WI38 (cell line): ENCODE measurements around the gene PGS1.

Experiments used
- H3K4me3 ChIP-seq: 2 replicates; pipeline ENCODE4 v1.5.1; 2011; ENCODE audit warnings: low read depth, mild to moderate bottlenecking, control low read depth, low read length
- TF ChIP-seq, protein P1 (sequence below): IDR thresholded peaks from 2 replicates; pipeline ENCODE4 v1.5.1; 2012; ENCODE audit warnings: low read depth, mild to moderate bottlenecking, control low read depth, low read length

PGS1 gene

DNA sequence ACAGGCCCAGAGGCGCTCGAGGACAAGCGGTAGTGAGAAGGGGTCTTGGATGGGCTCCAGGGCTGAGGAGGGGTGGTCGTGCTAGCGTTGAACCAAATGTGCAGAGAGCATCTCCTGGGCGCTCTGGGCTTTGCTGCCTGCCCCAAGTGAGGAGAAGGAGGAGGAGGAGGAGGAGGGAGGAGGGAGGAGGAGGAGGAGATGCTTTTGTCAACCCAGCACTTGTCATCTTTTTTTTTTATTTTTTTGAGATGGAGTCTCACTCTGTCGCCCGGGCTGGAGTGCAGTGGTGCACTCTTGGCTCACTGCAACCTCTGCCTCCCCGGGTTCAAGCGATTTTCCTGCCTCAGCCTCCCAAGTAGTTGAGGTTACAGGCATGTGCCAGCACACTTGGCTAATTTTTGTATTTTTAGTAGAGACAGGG is 59.8 kb downstream of the PGS1 start:
- TF ChIP-seq, protein P1, sequence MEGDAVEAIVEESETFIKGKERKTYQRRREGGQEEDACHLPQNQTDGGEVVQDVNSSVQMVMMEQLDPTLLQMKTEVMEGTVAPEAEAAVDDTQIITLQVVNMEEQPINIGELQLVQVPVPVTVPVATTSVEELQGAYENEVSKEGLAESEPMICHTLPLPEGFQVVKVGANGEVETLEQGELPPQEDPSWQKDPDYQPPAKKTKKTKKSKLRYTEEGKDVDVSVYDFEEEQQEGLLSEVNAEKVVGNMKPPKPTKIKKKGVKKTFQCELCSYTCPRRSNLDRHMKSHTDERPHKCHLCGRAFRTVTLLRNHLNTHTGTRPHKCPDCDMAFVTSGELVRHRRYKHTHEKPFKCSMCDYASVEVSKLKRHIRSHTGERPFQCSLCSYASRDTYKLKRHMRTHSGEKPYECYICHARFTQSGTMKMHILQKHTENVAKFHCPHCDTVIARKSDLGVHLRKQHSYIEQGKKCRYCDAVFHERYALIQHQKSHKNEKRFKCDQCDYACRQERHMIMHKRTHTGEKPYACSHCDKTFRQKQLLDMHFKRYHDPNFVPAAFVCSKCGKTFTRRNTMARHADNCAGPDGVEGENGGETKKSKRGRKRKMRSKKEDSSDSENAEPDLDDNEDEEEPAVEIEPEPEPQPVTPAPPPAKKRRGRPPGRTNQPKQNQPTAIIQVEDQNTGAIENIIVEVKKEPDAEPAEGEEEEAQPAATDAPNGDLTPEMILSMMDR = no peak
- no peak overlapping the region for H3K4me3 ChIP-seq

DNA sequence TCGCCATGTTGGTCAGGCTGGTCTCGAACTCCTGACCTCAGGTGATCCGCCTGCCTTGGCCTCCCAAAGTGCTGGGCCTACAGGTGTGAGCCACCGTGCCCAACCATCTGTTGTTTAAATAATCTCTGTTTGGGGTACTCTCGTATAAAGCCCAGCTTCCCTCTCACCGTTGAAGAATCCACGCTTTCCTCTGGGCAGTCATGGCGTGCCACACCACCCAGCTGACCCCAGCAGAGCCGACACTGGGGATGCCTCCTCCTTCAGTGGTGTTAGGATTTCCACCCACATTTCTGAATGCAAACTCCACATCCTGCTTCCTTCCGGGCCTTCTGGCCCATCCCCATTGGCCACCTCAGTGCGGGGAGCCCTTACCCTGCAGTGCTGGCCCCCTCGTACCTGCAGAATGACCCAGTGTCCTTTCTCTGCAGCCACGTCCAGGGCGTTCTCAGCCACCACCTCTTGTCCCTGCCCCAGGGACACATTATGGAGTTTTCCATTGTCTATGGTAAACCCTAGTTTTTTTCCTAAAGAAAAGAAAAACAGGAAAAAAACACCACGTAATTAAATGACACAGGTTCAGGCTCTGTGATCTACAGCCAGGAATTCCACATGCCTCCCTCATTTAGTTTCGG is 60.4 kb downstream of the PGS1 start:
- no peak overlapping the region for H3K4me3 ChIP-seq
- TF ChIP-seq, protein P1 = no peak

DNA sequence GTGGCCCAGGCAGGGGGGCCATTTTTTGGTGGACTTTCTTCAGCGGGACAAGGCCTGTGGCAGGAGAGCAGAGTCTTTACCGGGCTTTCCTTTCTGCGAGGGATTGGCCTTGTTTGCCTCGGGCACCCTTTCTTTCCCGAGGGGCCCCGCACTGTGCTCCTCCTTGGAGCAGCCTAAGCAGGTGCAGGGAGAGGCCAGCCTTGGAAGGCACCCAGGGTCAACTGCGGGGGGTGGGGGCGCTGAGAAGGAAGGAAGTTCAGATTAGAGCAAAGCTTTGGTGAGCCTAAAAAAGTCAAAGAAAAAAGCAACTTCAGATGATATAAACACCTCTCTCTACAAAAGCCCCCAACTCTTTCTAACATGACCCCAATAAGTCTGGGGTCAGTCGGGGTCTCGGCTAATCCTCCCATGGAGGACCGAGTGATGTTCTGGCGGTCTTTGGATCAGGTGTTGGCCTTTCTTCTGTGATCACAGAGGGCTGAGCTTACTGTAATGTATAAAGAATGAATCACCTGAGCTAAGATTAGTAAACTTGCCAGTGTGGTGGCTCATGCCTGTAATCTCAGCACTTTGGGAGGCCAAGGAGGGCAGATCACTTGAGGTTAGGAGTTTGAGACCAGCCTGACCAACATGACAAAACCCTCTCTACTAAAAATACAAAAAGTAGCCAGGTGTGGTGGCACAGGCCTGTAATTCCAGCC is 63.0 kb downstream of the PGS1 start:
- H3K4me3 ChIP-seq = no peak overlapping the region
- TF ChIP-seq, protein P1 = no peak

DNA sequence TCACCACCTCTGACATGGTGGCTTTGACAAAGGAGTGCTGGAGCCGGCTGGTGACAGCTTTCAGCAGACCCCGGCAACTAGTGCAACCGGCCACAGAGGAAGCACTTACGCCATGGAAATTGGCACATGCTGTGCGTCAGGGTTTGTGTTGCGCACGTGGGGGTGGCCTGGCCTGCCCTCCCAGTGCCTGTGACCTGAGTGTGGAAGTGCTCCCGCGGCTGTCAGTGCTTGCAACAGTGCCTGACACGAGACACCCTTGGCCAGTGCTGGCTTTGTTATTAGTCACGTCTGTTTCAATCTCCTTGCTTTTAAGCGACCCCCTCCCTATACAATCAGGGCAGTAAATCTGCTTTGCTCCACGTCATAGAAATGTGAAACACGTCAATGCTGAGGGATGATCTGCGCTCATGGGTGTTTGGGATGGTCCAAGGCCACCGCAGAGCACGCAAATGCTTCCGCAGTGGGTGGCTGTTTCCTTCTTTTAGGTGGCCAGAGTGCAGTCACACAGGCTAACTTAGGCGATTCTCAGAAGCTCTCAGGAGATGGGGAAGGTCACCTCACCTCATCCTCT is 64.3 kb downstream of the PGS1 start:
- no peak overlapping the region for H3K4me3 ChIP-seq
- TF ChIP-seq, protein P1 = no peak

DNA sequence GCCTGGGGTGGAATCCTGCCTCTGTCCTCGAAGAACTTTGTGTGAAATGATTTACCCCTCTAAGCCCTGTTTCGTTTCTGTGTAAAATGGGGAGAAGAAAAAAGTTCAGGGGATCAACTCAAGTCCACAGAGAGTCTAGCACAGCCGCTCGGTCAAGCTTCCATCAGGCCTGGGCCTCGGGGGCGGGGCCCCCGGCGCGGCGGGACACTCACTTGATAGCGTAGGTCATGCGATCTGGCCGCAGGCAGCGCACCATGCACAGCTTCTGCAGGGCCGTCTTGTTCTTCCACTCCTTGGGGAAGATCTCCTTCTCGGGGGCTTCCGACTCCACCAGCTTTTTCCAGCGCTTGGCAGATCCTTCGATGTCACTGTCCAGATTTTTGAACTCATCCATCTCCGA is 65.9 kb downstream of the PGS1 start:
- TF ChIP-seq, protein P1 = no peak
- no peak overlapping the region for H3K4me3 ChIP-seq

DNA sequence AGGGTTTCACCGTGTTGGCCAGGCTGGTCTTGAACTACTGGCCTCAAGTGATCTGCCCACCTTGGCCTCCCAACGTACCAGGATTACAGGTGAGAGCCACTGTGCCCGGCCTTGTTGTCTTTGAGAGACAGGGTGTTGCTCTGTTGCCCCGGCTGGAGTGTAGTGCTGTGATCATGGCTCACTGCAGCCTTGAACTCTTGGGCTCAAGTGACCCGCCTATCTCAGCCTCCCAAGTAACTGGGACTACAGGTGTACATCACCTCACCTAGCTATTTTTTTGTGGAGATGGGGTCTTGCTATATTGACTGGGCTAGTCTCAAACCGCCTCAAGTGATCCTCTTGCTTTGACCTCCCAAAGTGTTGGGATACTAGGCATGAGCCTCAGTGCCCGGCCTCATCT is 68.4 kb downstream of the PGS1 start:
- no peak overlapping the region for H3K4me3 ChIP-seq
- TF ChIP-seq, protein P1 = no peak

DNA sequence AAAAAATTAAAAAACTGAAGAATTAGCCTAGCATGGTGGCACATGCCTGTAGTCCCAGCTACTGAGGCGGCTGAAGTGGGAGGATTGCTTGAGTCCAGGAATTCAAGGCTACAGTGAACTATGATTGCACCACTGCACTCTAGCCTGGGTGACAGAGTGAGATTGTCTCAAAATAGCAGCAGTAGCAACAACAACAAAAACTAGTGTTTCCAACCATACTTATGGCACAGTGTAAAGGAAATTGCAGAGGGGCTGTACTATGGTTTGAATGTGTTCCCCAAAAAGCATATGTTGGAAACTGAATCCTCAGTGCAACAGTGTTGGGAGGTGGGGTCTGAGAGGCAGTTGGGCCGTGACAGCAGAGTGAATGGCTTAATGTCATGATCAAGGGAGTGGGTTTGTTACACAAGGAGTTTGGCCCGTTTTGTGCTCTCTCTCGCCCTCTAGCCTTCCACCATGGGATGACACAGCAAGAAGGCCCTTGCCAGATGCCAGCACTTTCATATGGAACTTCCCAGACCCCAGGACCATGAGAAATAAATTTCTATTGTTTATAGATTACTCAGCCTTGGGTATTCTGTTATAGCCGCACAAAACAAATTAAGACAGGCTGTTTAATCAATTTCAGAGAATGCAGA is 70.0 kb downstream of the PGS1 start:
- no peak overlapping the region for H3K4me3 ChIP-seq
- TF ChIP-seq, protein P1 = 0 out of 2 replicates have a peak, but pooled peaks have one; percentile 11
